Measurements from ENCODE around the gene FOXE1.

The FOXE1 gene

DNA sequence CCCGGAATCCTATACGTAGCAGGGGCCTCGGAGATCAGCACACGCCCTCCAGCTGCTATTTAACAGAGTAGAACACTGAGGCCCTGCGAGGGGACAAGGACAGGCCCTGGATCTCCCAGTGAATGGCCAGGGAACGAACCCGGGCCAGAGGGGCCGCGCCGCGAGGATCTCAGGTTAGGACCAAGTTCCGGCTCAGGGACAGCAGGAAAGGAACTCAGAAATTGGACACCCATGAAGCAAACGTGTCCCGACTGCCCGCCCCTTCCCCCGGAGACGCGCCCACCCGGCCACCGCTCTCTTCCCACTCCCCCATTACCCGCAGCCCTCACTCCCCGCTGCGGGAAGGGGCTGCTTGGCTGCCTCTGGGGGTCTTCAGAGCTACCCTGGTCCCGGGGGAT lies 1.0 kb upstream of the FOXE1 start:
- Histone ChIP-seq H3K4me3 (no peak overlapping the region), H3K4me1 (peaks cover 0 to 54% (median 36%) of the 10 kb centered on the region in 4 donors)
- intact Hi-C loops (cut with DNase I; ENCODE audit: low total_unique reads), result no loop called here

DNA sequence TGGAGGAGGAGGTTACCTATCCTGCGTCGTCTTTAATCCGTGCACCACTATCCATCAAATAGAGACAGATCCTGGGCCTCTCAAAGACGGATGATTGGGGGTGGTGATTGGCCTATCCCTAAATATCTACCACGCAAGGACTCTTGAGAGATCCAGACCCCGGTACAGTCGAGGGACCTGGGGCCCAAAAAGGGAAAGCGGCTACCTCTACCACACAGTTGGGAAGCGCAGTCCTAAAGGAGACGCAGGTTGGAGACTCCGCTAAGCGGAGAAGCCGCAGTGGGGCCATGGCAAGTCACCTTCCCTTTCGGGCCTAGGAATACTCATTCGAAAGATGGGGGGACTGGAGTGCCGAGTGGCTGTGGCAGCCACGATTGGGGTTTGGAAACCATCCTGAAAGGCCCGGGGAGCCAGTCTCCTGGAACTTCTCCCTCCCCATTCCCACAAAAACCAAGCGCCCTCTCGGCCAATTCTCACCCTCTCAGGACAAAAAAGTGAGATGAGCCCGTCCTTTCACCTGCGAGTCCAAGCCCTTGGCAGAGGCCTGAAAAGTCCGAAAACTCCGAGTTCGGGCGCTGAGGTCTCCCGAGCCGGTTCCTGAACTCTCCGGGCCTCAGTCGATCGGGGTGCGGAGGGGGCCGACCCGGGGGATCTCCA lies 499 bp upstream of the FOXE1 start:
- intact Hi-C loops (cut with DNase I; ENCODE audit: low total_unique reads), result no loop called here
- no peak overlapping the region for H3K27ac ChIP-seq
- peak in 1 of 2 donors; percentile 56 for DNase-seq
- TF ChIP-seq, protein P1, sequence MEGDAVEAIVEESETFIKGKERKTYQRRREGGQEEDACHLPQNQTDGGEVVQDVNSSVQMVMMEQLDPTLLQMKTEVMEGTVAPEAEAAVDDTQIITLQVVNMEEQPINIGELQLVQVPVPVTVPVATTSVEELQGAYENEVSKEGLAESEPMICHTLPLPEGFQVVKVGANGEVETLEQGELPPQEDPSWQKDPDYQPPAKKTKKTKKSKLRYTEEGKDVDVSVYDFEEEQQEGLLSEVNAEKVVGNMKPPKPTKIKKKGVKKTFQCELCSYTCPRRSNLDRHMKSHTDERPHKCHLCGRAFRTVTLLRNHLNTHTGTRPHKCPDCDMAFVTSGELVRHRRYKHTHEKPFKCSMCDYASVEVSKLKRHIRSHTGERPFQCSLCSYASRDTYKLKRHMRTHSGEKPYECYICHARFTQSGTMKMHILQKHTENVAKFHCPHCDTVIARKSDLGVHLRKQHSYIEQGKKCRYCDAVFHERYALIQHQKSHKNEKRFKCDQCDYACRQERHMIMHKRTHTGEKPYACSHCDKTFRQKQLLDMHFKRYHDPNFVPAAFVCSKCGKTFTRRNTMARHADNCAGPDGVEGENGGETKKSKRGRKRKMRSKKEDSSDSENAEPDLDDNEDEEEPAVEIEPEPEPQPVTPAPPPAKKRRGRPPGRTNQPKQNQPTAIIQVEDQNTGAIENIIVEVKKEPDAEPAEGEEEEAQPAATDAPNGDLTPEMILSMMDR (IDR thresholded peaks at IDR 0.05), result no peak
- H3K9me3 ChIP-seq, result no peaks in the 10 kb centered on the region
- H3K4me1 ChIP-seq, result peaks cover 0 to 53% (median 36%) of the 10 kb centered on the region in 4 donors
- H3K27me3 ChIP-seq, result peaks cover 3 to 100% of the 10 kb centered on the region in 2 donors
- H3K36me3 ChIP-seq, result no peaks in the 10 kb centered on the region
- peak overlapping the region in 1 of 2 donors; percentile 35 for H3K4me3 ChIP-seq

More for the DNA sequence above, 1.0 kb upstream of the FOXE1 start:
- DNase-seq, result no peak
- no peaks in the 10 kb centered on the region for H3K9me3 ChIP-seq
- peaks cover 3 to 100% of the 10 kb centered on the region in 2 donors for H3K27me3 ChIP-seq
- H3K36me3 ChIP-seq, result no peaks in the 10 kb centered on the region
- TF ChIP-seq, protein P1 (IDR thresholded peaks at IDR 0.05), result no peak
- H3K27ac ChIP-seq, result no peak overlapping the region

DNA sequence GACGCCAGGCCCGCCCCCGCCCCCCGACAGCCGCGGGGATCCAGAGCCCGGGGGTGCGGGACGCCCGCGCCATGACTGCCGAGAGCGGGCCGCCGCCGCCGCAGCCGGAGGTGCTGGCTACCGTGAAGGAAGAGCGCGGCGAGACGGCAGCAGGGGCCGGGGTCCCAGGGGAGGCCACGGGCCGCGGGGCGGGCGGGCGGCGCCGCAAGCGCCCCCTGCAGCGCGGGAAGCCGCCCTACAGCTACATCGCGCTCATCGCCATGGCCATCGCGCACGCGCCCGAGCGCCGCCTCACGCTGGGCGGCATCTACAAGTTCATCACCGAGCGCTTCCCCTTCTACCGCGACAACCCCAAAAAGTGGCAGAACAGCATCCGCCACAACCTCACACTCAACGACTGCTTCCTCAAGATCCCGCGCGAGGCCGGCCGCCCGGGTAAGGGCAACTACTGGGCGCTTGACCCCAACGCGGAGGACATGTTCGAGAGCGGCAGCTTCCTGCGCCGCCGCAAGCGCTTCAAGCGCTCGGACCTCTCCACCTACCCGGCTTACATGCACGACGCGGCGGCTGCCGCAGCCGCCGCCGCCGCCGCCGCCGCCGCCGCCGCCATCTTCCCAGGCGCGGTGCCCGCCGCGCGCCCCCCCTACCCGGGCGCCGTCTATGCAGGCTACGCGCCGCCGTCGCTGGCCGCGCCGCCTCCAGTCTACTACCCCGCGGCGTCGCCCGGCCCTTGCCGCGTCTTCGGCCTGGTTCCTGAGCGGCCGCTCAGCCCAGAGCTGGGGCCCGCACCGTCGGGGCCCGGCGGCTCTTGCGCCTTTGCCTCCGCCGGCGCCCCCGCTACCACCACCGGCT lies 1.0 kb downstream of the FOXE1 start:
- no peak for DNase-seq
- TF ChIP-seq, protein P1 (IDR thresholded peaks at IDR 0.05), result no peak
- peaks cover 0 to 38% (median 26%) of the 10 kb centered on the region in 4 donors for H3K4me1 ChIP-seq
- no peaks in the 10 kb centered on the region for H3K36me3 ChIP-seq
- no peak overlapping the region for H3K27ac ChIP-seq
- intact Hi-C loops (cut with DNase I; ENCODE audit: low total_unique reads), result no loop called here
- no peaks in the 10 kb centered on the region for H3K9me3 ChIP-seq
- H3K27me3 ChIP-seq, result peaks cover 3 to 97% of the 10 kb centered on the region in 2 donors
- H3K4me3 ChIP-seq, result peak overlapping the region; percentile 22 to 35

DNA sequence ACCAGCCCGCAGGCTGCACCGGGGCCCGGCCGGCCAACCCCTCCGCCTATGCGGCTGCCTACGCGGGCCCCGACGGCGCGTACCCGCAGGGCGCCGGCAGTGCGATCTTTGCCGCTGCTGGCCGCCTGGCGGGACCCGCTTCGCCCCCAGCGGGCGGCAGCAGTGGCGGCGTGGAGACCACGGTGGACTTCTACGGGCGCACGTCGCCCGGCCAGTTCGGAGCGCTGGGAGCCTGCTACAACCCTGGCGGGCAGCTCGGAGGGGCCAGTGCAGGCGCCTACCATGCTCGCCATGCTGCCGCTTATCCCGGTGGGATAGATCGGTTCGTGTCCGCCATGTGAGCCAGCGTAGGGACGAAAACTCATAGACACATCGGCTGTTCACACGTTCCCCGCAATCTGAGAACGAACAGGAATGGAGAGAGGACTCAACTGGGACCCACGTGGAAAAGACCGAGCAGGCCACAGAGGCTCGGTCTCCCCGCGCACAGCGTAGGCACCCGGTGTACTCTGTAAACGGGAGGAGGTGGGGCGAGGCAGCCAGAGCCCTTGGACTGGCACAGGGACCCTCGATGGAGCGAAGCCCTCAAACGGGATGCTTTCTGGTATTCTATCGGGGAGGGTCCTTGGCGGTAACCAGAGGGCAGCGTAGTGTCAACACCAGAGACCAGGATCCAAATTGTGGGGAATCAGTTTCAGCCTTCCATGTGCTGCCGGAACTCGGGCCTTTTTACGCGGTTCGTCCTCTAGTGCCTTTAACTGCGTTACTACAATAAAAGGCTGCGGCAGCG lies 1.9 kb downstream of the FOXE1 start:
- peaks cover 0 to 37% (median 25%) of the 10 kb centered on the region in 4 donors for H3K4me1 ChIP-seq
- H3K36me3 ChIP-seq, result no peaks in the 10 kb centered on the region
- DNase-seq, result no peak
- no peak overlapping the region for H3K27ac ChIP-seq
- intact Hi-C loops (cut with DNase I; ENCODE audit: low total_unique reads), result no loop called here
- peaks cover 3 to 97% of the 10 kb centered on the region in 2 donors for H3K27me3 ChIP-seq
- peak overlapping the region in 1 of 2 donors; percentile 35 for H3K4me3 ChIP-seq
- H3K9me3 ChIP-seq, result no peaks in the 10 kb centered on the region
- TF ChIP-seq, protein P1 (IDR thresholded peaks at IDR 0.05), result no peak

DNA sequence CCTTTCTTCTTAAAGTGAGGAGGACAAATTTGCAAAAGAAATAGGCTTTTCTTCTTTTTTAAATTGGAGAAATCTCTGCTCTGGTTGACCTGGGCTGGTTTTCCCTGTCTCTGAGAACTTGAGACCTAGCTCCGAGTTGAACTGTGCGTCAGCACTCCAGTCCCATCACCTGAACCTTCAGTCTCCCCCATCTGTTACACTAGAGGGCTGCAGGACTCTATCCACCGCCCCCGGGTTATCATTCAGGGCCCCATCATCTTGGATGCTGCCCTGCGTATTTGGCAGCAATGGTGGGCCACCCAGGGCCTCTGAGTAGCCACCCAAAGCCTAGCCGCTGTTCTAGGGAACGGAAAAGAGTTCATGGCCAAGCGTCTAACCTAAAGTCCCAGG lies 2.5 kb downstream of the FOXE1 start:
- Histone ChIP-seq H3K4me1 (peaks cover 0 to 37% (median 25%) of the 10 kb centered on the region in 4 donors), H3K27me3 (peaks cover 3 to 97% of the 10 kb centered on the region in 2 donors), H3K27ac (no peak overlapping the region), H3K36me3 (no peaks in the 10 kb centered on the region), H3K4me3 (no peak overlapping the region), H3K9me3 (no peaks in the 10 kb centered on the region)
- TF ChIP-seq, protein P1 (IDR thresholded peaks at IDR 0.05), result no peak
- DNase-seq, result no peak
- intact Hi-C loops (cut with DNase I; ENCODE audit: low total_unique reads), result no loop called here

Data from tibial artery (tissue), 4 donors.